T-cell (primary cell): Measurements from ENCODE around the gene PTEN. TPM values are rescaled to one million over a fixed set of nuclear protein-coding genes. Genes with fewer than 3 reads are reported as not detected.

Source experiments
- ATAC-seq, 4 experiments: fragments of 200-7000 bp in 3 of 4; fragments of 150-1000 bp in 1 of 4; cut with Tn5 transposase; replicated peaks in 1 of 4; 1 replicate in 3 of 4; 2 replicates in 1 of 4; pipeline ENCODE4 v1.10.0; 2021; ENCODE audit warnings: moderate library complexity in 3 of 4, mild to moderate bottlenecking in 2 of 4, moderate number of reproducible peaks in 1 of 4
- CTCF ChIA-PET, 2 donors: fragments of 300-600 bp; sonication (Branson Sonifier 250); formaldehyde crosslinking; loops; one replicate each; lab custom pipeline; 2022; ENCODE audit warnings: antibody characterized with exemption in 2 of 2; lab: Charles Lee
- POLR2A ChIA-PET, 2 donors: fragments of 300-600 bp; sonication (Branson Sonifier 250); formaldehyde crosslinking; loops; one replicate each; lab custom pipeline; 2022; ENCODE audit warnings: antibody characterized with exemption in 2 of 2; lab: Charles Lee
- DNase-seq, 35 experiments: peaks; one replicate each; pipeline versions ENCODE4 v3.0.0 to v3.0.0-alpha.2; 2013 to 2023
- H3K27ac ChIP-seq: one replicate; pipeline ENCODE4 v1.5.1; 2013; ENCODE audit warnings: low read length
- H3K27me3 ChIP-seq, 2 experiments: replicated peaks in 1 of 2; 1 replicate in 1 of 2; 2 replicates in 1 of 2; pipeline versions ENCODE4 v1.6.1 to v1.7.0; 2013; ENCODE audit warnings: low read length in 1 of 2, mixed read lengths in 1 of 2; ENCODE audit not compliant: control insufficient read depth in 2 of 2, insufficient read depth in 2 of 2; ENCODE audit errors: extremely low read depth in 1 of 2
- H3K36me3 ChIP-seq, 2 donors: 1 replicate in 1 of 2; 2 replicates in 1 of 2; pipeline versions ENCODE4 v1.6.1 to v1.7.0; 2013; ENCODE audit warnings: low read length in 1 of 2; ENCODE audit not compliant: control insufficient read depth in 2 of 2, insufficient read depth in 1 of 2; ENCODE audit errors: extremely low read depth in 1 of 2
- H3K4me1 ChIP-seq, 2 experiments: 1 replicate in 1 of 2; 2 replicates in 1 of 2; pipeline versions ENCODE4 v1.6.1 to v1.7.0; 2013; ENCODE audit warnings: low read length in 2 of 2, mixed read lengths in 1 of 2; ENCODE audit not compliant: insufficient read depth in 2 of 2, control insufficient read depth in 1 of 2; ENCODE audit errors: extremely low read depth in 1 of 2
- H3K4me3 ChIP-seq, 2 donors: 1 replicate in 1 of 2; 2 replicates in 1 of 2; pipeline versions ENCODE4 v1.5.1 to v1.7.0; 2013; ENCODE audit warnings: mild to moderate bottlenecking in 2 of 2, low read length in 1 of 2, moderate library complexity in 1 of 2; ENCODE audit not compliant: control insufficient read depth in 1 of 2; ENCODE audit errors: extremely low read depth in 1 of 2
- H3K9me3 ChIP-seq: 2 replicates; pipeline ENCODE4 v1.7.0; 2013
- H3K27ac Mint-ChIP-seq, 2 donors: one replicate each; pipeline ENCODE4 v1.8.0; 2020 to 2021; ENCODE audit warnings: mild to moderate bottlenecking in 2 of 2, mixed read lengths in 2 of 2
- H3K27me3 Mint-ChIP-seq, 2 donors: one replicate each; pipeline ENCODE4 v1.8.0; 2021 to 2022; ENCODE audit warnings: mixed read lengths in 2 of 2
- H3K36me3 Mint-ChIP-seq: one replicate; pipeline ENCODE4 v1.8.0; 2021; ENCODE audit warnings: mixed read lengths
- H3K4me1 Mint-ChIP-seq, 3 donors: one replicate each; pipeline ENCODE4 v1.8.0; 2020 to 2022; ENCODE audit warnings: mixed read lengths in 3 of 3, mild to moderate bottlenecking in 1 of 3
- H3K4me3 Mint-ChIP-seq, 3 donors: one replicate each; pipeline ENCODE4 v1.8.0; 2020 to 2022; ENCODE audit warnings: mild to moderate bottlenecking in 3 of 3, mixed read lengths in 3 of 3, moderate library complexity in 3 of 3
- H3K9me3 Mint-ChIP-seq, 3 donors: one replicate each; pipeline ENCODE4 v1.8.0; 2020 to 2022; ENCODE audit warnings: mixed read lengths in 3 of 3
- WGBS: methylation state at CpG from one replicate; pipeline ENCODE4 v1.1.5; 2013; ENCODE audit warnings: missing lambda C conversion rate; ENCODE audit not compliant: insufficient coverage; 5-methylcytosine and 5-hydroxymethylcytosine counted together
- total RNA-seq, 35 experiments: library from RNA in 6 of 35; stranded (reverse) in 6 of 35; fragments of 120-200 nt in 1 of 35; gene quantifications; one replicate each; pipeline versions ENCODE4 v1.2.1 to v1.2.4 and lab custom pipeline; 2013 to 2026

PTEN gene
- total RNA-seq, 5 donors from 2014 or later (not counting 1 experiment from before 2014, with no cell fraction given) = 59.9 to 98.7 (median 66.9) TPM

DNA sequence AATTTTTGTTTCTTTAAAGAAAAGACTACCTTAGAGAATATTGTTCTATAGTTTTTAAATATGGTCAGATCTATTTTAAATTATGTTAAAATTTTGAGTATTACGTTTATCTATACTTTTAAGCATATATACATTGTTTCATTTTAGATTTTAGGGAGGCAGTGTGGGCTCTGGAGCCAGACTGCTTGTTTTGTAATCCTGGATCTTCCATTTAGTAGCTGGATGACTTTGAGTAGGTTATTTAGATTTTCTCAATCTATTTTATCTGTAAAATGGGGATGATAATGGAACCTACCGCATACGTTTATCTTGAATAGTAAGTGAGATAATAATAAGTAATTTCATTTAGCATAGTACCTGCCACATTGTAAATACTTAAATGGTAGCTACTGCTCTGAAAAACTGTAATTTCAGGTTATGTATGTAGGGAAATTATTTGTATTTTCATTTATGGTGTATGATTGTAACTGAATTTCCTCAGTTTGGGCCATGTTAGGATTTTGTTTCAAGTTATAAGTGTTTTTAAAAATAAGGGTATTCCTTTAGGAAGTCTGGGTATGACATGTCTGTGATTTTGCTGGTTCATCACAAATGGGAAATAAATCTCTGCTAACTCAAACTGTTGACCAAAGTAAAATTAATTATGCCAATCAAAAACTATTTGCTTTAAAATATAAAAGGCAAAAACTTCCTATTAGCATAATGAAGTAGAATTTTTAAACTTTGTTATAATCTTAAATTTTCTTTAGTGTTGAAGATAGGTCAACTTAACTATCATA is 6.5 kb downstream of the PTEN start:
- no peak for DNase-seq
- Mint-ChIP-seq H3K27me3 (no peaks in the 10 kb centered on the region), H3K27ac (no peak overlapping the region), H3K4me1 (peaks cover 81 to 85% (median 82%) of the 10 kb centered on the region in 3 donors), H3K36me3 (peaks cover 19% of the 10 kb centered on the region), H3K4me3 (peak overlapping the region in 2 of 3 donors; percentile 21 to 31), H3K9me3 (no peaks in the 10 kb centered on the region)
- peaks cover 14 to 41% of the 10 kb centered on the region in 2 experiments for H3K4me1 ChIP-seq
- ATAC-seq = no peak
- CTCF ChIA-PET = interaction anchor here (0.5 to 1.0 kb wide), 3 partner anchors 17 to 244 kb away, joined by 3 to 7 read pairs (median 3); no protein-coding TSS in a partner anchor
- POLR2A ChIA-PET = interaction anchor here (0.6 to 1.0 kb wide), 3 partner anchors 7 to 519 kb away, joined by 3 read pairs; no protein-coding TSS in a partner anchor
- no peaks in the 10 kb centered on the region for H3K27me3 ChIP-seq
- H3K27ac ChIP-seq = no peak overlapping the region
- WGBS = no CpG with 5 or more reads among the region's 3 CpGs
- H3K9me3 ChIP-seq = no peaks in the 10 kb centered on the region
- no peak overlapping the region for H3K4me3 ChIP-seq
- H3K36me3 ChIP-seq = no peaks in the 10 kb centered on the region

DNA sequence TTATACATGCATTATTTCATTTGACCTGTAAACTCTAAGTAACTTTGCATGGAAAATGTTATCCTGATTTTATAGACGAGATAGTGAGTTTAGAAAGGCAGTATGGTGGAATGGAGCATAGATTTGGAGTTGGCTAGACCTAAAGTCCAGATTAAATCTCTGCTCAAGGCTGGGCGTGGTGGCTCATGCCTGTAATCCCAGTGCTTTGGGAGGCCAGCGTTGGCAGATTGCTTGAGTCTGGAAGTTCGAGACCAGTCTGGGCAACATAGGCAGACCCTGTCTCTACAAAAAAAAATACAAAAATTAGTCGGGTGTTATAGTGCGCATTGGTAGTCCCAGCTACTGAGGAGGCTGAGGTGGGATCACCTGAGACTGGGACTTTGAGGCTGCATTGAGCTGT is 9.4 kb downstream of the PTEN start:
- Mint-ChIP-seq H3K4me3 (peak overlapping the region in 1 of 3 donors; percentile 12), H3K27me3 (no peaks in the 10 kb centered on the region), H3K36me3 (peaks cover 15% of the 10 kb centered on the region), H3K9me3 (no peaks in the 10 kb centered on the region), H3K27ac (no peak overlapping the region), H3K4me1 (peaks cover 61 to 80% (median 79%) of the 10 kb centered on the region in 3 donors)
- H3K27me3 ChIP-seq = no peaks in the 10 kb centered on the region
- ATAC-seq (no peak), DNase-seq (no peak)
- no peaks in the 10 kb centered on the region for H3K9me3 ChIP-seq
- no peak overlapping the region for H3K27ac ChIP-seq
- peaks cover 14 to 37% of the 10 kb centered on the region in 2 experiments for H3K4me1 ChIP-seq
- H3K36me3 ChIP-seq = no peaks in the 10 kb centered on the region
- ChIA-PET CTCF (interaction anchor here in 1 of 2 donors (1.0 kb wide), 1 partner anchor 41 kb away, joined by 5 read pairs; no protein-coding TSS in a partner anchor), POLR2A (no interaction called here)
- 90% methylated on average over 3 of the region's 6 CpGs for WGBS
- H3K4me3 ChIP-seq = no peak overlapping the region

DNA sequence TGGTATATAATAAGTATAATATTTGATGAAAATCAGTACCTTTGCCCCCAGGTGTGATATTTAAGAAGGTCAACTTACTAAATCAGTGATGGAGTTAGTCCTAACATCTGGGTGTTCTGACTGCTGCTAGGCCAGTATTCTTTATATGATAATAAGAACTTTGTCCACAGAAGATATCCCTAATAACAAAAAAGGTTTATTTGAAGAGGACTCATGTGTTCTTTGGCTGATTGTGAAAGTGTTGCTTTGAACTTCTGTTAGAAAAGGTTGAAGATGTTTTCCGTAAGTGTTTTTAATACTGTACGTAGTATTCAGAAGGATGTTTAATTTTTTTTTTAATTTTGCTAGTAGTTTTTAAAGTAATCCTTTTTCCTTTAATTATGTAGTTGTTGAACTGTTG is 10.2 kb downstream of the PTEN start:
- H3K36me3 Mint-ChIP-seq = peaks cover 11% of the 10 kb centered on the region
- CTCF ChIA-PET = no interaction called here
- POLR2A ChIA-PET = interaction anchor here in 1 of 2 donors (0.7 kb wide), 1 partner anchor 8 kb away, joined by 3 read pairs; no protein-coding TSS in a partner anchor
- H3K27ac Mint-ChIP-seq = peak overlapping the region in 1 of 2 donors; percentile 39
- ATAC-seq (no peak), DNase-seq (no peak)
- no CpG with 5 or more reads among the region's 2 CpGs for WGBS
- Histone ChIP-seq H3K9me3 (no peaks in the 10 kb centered on the region), H3K27ac (no peak overlapping the region), H3K27me3 (no peaks in the 10 kb centered on the region), H3K4me3 (no peak overlapping the region), H3K36me3 (no peaks in the 10 kb centered on the region), H3K4me1 (peaks cover 14 to 39% of the 10 kb centered on the region in 2 experiments)
- no peaks in the 10 kb centered on the region for H3K27me3 Mint-ChIP-seq
- H3K4me3 Mint-ChIP-seq = peak overlapping the region; percentile 23 to 37 (median 31)
- H3K4me1 Mint-ChIP-seq = peaks cover 58 to 79% (median 77%) of the 10 kb centered on the region in 3 donors
- no peaks in the 10 kb centered on the region for H3K9me3 Mint-ChIP-seq

DNA sequence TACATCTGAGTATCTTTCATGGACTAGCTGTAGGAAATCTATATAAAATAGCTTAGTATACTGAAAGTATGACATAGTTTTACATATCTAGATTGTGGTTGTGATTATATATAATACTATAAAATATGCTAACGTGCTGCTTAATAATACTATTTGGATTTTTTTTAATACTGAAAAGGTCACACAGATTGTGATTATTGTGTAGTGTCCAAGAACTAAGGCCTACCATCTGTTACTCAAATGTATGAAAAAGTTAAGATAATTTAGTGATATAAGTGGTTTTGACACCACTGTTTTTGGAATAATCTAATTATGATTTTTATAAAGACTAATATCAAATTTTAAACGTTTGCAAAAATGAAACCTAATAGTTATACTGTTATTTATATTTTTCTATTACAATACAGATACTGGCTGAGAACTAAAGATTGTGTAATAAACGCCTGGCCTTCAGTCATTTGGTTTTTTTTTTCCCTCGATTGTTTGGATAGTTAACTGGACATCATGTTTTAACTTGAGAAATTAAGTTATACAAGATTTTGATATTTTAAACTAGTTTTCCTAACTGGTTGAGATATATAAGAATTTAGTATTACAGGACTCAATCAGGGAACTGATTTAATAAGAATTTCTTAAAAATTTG is 12.6 kb downstream of the PTEN start:
- no peak overlapping the region for H3K4me3 ChIP-seq

DNA sequence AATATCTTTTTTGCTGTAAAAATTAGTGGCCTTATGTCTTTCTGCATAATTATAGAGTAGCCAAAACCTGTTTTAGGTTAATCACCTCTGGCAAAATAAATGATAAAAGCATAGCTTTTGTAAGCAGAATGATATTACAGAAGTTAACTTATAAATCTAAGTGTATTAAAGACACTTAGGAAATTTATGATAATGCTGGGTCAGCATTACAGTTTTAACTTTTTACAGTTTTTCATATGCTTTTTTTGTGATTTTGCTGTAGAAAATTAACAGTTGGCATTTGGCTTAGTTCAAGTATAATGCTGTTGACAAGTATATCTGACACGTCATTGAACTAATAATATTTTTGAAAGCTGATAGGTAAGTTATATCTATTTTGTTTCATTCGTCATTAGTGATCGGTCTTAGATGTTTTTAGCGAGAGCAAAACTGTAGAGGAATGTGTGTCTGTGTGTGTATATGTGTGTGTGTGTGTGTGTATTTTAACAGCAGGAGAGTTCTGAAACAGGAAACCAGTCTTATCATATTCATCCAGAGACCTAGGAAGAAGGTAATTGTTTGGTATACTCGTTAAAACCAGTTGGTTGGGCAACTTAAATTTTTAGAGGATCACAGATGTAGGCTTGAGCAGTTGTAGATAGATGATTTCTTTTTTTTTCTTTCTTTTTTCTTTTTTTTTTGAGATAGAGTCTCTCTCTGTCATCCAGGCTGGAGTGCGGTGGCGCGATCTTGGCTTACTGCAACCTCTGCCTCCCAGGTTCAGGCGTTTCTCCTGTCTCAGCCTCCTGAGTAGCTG is 15.4 kb downstream of the PTEN start:
- Mint-ChIP-seq H3K4me3 (peak overlapping the region in 1 of 3 donors; percentile 2), H3K4me1 (peaks cover 53 to 65% (median 58%) of the 10 kb centered on the region in 3 donors), H3K9me3 (no peaks in the 10 kb centered on the region), H3K27ac (peak overlapping the region; percentile 7 to 47), H3K36me3 (peaks cover 33% of the 10 kb centered on the region), H3K27me3 (no peaks in the 10 kb centered on the region)
- ChIA-PET CTCF (interaction anchor here (0.6 to 0.7 kb wide), 2 partner anchors 499 to 1128 kb away, joined by 3 read pairs; no protein-coding TSS in a partner anchor), POLR2A (interaction anchor here in 1 of 2 donors (0.5 to 0.7 kb wide), 2 partner anchors 14 to 508 kb away, joined by 3 read pairs; no protein-coding TSS in a partner anchor)
- no peak for DNase-seq
- no peak overlapping the region for H3K27ac ChIP-seq
- H3K36me3 ChIP-seq = peaks cover 0 to 2% of the 10 kb centered on the region in 2 donors
- H3K27me3 ChIP-seq = no peaks in the 10 kb centered on the region
- H3K9me3 ChIP-seq = no peaks in the 10 kb centered on the region
- peaks cover 0 to 21% of the 10 kb centered on the region in 2 experiments for H3K4me1 ChIP-seq
- ATAC-seq = no peak
- no peak overlapping the region for H3K4me3 ChIP-seq
- WGBS = 93% methylated on average over 3 of the region's 9 CpGs

More for the DNA sequence above, 12.6 kb downstream of the PTEN start:
- H3K4me3 Mint-ChIP-seq = no peak overlapping the region
- peaks cover 56 to 71% (median 67%) of the 10 kb centered on the region in 3 donors for H3K4me1 Mint-ChIP-seq
- no peak overlapping the region for H3K27ac ChIP-seq
- H3K36me3 ChIP-seq = peaks cover 0 to 2% of the 10 kb centered on the region in 2 donors
- no peak overlapping the region for H3K27ac Mint-ChIP-seq
- no peaks in the 10 kb centered on the region for H3K27me3 ChIP-seq
- POLR2A ChIA-PET = interaction anchor here in 1 of 2 donors (0.5 kb wide), 2 partner anchors 17 to 526 kb away, joined by 3 to 13 read pairs; no protein-coding TSS in a partner anchor
- WGBS = no CpG with 5 or more reads among the region's 4 CpGs
- ATAC-seq (no peak), DNase-seq (no peak)
- no peaks in the 10 kb centered on the region for H3K9me3 Mint-ChIP-seq
- no peaks in the 10 kb centered on the region for H3K9me3 ChIP-seq
- H3K4me1 ChIP-seq = peaks cover 9 to 27% of the 10 kb centered on the region in 2 experiments
- CTCF ChIA-PET = no interaction called here
- H3K27me3 Mint-ChIP-seq = no peaks in the 10 kb centered on the region
- H3K36me3 Mint-ChIP-seq = peaks cover 20% of the 10 kb centered on the region
